Stimulated activated effector memory CD8-positive, alpha-beta T cell treated with anti-CD3 and anti-CD28 coated beads, Interleukin-12 subunit alpha, Interleukin-12 subunit beta, amount 100 ng/mL, for 72 hours (primary cell): ENCODE data around the gene MRPL20.
"Not testable (repeated sequence)": the region's sequence is repeated elsewhere in the genome, so short reads cannot be mapped to it uniquely, and the experiment has no call there.

ENCODE experiments used
- ATAC-seq: fragments of 150-1000 bp; cut with Tn5 transposase; 2 replicates; pipeline ENCODE4 v1.10.0; 2021
- DNase-seq, 2 donors: peaks; one replicate each; pipeline ENCODE4 v3.0.0; 2021 to 2022; ENCODE audit warnings: low spot score in 2 of 2
- H3K27ac Mint-ChIP-seq: one replicate; pipeline ENCODE4 v1.8.0; 2022; ENCODE audit warnings: mild to moderate bottlenecking, mixed read lengths
- H3K36me3 Mint-ChIP-seq: one replicate; pipeline ENCODE4 v1.8.0; 2022; ENCODE audit warnings: mild to moderate bottlenecking, mixed read lengths
- H3K4me1 Mint-ChIP-seq: one replicate; pipeline ENCODE4 v1.8.0; 2022; ENCODE audit warnings: mixed read lengths
- H3K4me3 Mint-ChIP-seq: one replicate; pipeline ENCODE4 v1.8.0; 2022; ENCODE audit warnings: mild to moderate bottlenecking, mixed read lengths
- H3K9me3 Mint-ChIP-seq: one replicate; pipeline ENCODE4 v1.8.0; 2022; ENCODE audit warnings: mixed read lengths

Gene MRPL20

GRCh38 chr1:1373815-1374588, 33.1 kb downstream of the MRPL20 start:
- peaks cover 13% of the 10 kb centered on the region for H3K36me3 Mint-ChIP-seq
- ATAC-seq (no peak), DNase-seq (no peak)
- no peaks in the 10 kb centered on the region for H3K9me3 Mint-ChIP-seq
- peaks cover 20% of the 10 kb centered on the region for H3K4me1 Mint-ChIP-seq
- peak overlapping the region; percentile 85 for H3K4me3 Mint-ChIP-seq
- H3K27ac Mint-ChIP-seq: peak overlapping the region; percentile 96

GRCh38 chr1:1373051-1373814, 33.9 kb downstream of the MRPL20 start:
- Mint-ChIP-seq H3K36me3 (peaks cover 13% of the 10 kb centered on the region), H3K9me3 (no peaks in the 10 kb centered on the region), H3K4me1 (peaks cover 20% of the 10 kb centered on the region), H3K27ac (peak overlapping the region; percentile 96), H3K4me3 (peak overlapping the region; percentile 85)
- no peak for DNase-seq
- ATAC-seq: no peak

GRCh38 chr1:1371746-1372711, 35.1 kb downstream of the MRPL20 start:
- DNase-seq (peak; percentile 89 to 94), ATAC-seq (peak; percentile 59)
- Mint-ChIP-seq H3K9me3 (no peaks in the 10 kb centered on the region), H3K4me1 (peaks cover 20% of the 10 kb centered on the region), H3K27ac (no peak overlapping the region), H3K4me3 (peak overlapping the region; percentile 29), H3K36me3 (peaks cover 13% of the 10 kb centered on the region)

DNA sequence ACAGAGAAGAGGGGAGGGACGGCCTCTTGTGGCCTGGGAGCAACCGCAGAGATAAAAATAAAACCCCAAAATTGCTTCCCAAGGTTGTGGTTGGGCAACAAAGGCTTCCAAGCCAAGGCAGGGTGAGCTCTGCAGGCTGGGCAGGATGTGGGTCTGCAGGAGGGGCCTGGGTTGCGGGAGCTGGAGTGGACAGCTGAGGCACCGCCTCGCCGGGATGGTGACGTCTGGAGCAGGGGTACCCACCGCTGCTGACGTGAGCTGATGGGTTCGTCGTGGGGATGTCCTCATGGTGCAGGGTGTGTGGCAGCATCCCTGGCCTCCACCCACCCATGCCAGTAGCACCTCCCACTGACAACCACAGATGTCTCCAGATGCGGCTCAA, 35.7 kb downstream of the MRPL20 start:
- DNase-seq (no peak), ATAC-seq (peak; percentile 14)
- H3K9me3 Mint-ChIP-seq: no peaks in the 10 kb centered on the region
- peaks cover 16% of the 10 kb centered on the region for H3K4me1 Mint-ChIP-seq
- H3K27ac Mint-ChIP-seq: no peak overlapping the region
- peaks cover 13% of the 10 kb centered on the region for H3K36me3 Mint-ChIP-seq
- peak overlapping the region; percentile 29 for H3K4me3 Mint-ChIP-seq

- peak overlapping the region; percentile 29 for H3K4me3 Mint-ChIP-seq
- H3K27ac Mint-ChIP-seq: no peak overlapping the region
- peaks cover 13% of the 10 kb centered on the region for H3K4me1 Mint-ChIP-seq
- H3K36me3 Mint-ChIP-seq: peaks cover 13% of the 10 kb centered on the region
- DNase-seq (no peak), ATAC-seq (no peak)
- no peaks in the 10 kb centered on the region for H3K9me3 Mint-ChIP-seq
Observed at GRCh38 chr1:1370771-1371300, 36.3 kb downstream of the MRPL20 start.

GRCh38 chr1:1370094-1370493, 37.0 kb downstream of the MRPL20 start:
- ATAC-seq, H3K4me3 Mint-ChIP-seq, H3K27ac Mint-ChIP-seq: not testable (repeated sequence)

GRCh38 chr1:1367315-1367714, 39.8 kb downstream of the MRPL20 start:
- ATAC-seq (no peak), DNase-seq (no peak)
- Mint-ChIP-seq H3K4me1 (peaks cover 5% of the 10 kb centered on the region), H3K9me3 (no peaks in the 10 kb centered on the region), H3K4me3 (no peak overlapping the region), H3K27ac (no peak overlapping the region), H3K36me3 (peaks cover 5% of the 10 kb centered on the region)

More at GRCh38 chr1:1370094-1370493, 37.0 kb downstream of the MRPL20 start:
- not testable (repeated sequence) for H3K36me3 Mint-ChIP-seq, DNase-seq, H3K9me3 Mint-ChIP-seq
- peaks cover 13% of the 10 kb centered on the region for H3K4me1 Mint-ChIP-seq

DNA sequence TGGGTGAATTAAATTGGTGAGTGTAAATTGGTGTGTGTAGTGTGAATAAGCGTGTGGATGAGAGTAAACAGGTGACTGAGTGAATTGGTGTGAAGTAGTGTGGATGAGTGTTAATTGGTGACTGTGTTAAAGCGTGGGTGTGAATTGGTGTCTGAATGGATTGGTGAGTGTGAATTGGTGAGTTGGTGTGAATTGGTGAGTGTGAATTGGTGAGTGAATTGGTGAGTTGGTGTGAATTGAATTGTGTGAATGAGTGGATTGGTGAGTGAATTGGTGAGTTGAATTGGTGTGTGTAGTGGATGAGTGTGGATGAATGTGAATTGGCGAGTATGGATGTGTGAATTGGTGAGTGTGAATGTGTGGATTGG, 40.4 kb downstream of the MRPL20 start:
- Mint-ChIP-seq H3K4me1 (no peaks in the 10 kb centered on the region), H3K4me3 (no peak overlapping the region), H3K9me3 (no peaks in the 10 kb centered on the region), H3K36me3 (no peaks in the 10 kb centered on the region), H3K27ac (no peak overlapping the region)
- DNase-seq: no peak
- ATAC-seq: no peak

DNA sequence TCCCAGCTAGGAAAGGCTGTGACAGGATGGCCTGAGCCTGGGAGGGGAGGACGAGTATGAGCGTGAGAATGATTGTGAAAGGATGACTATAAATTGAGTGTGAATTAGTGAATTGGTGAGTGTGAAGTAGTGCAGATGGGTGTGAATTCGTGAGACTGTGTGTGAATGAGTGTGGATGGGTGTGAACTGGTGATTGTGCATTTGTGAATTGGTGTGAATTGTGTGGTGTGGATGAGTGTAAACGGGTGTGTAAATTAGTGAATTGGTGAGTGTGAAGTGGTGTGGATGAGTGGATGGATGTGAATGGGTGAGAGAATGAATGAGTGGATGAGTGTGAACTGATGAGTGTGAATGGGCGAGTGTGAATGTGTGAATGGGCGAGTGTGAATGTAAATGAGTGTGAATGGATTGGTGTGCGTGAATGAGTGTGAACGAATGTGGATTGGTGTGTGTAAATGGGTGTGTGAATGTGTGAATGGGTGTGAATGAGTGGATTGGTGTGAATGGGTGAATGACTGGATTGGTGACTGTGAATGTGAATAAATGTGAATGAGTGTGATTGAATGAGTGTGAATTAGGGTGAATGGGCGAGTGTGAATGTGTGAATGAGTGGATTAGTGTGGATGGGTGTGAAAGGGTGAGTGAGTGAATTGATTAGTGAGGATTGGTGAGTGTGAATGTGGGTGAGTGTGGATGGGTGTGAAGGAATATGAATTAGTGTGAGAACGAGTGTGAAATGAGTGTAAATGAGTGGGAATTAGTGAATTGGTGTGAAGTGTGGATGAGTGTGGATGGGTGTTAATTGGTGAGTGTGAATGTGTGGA, 41.0 kb downstream of the MRPL20 start:
- Mint-ChIP-seq H3K4me3 (no peak overlapping the region), H3K27ac (no peak overlapping the region), H3K9me3 (no peaks in the 10 kb centered on the region), H3K4me1 (no peaks in the 10 kb centered on the region), H3K36me3 (no peaks in the 10 kb centered on the region)
- ATAC-seq (no peak), DNase-seq (no peak)

DNA sequence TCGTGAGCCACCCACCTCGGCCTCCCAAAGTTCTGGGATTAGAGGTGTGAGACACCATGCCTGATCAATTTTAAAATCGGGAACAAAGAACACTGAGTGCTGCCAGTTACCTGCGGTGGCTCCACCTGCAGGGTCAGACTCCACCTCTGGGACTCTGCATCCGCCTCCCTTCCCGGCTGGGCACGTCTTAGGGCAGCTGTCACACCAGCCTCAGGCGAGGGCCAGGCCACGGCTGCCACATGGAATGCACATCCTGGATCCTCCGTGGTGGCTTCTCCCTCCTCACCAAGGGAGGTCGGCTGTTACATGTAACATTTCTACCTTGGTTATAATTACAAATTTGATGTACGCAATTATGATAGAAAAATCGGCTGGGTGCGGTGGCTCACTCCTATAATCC, 42.8 kb downstream of the MRPL20 start:
- Mint-ChIP-seq H3K4me1 (no peaks in the 10 kb centered on the region), H3K27ac (no peak overlapping the region), H3K9me3 (no peaks in the 10 kb centered on the region), H3K4me3 (no peak overlapping the region), H3K36me3 (no peaks in the 10 kb centered on the region)
- no peak for DNase-seq
- ATAC-seq: no peak

GRCh38 chr1:1361982-1362423, 45.1 kb downstream of the MRPL20 start:
- H3K9me3 Mint-ChIP-seq: no peaks in the 10 kb centered on the region
- ATAC-seq (no peak), DNase-seq (no peak)
- H3K36me3 Mint-ChIP-seq: no peaks in the 10 kb centered on the region
- H3K4me1 Mint-ChIP-seq: peaks cover 5% of the 10 kb centered on the region
- no peak overlapping the region for H3K27ac Mint-ChIP-seq
- no peak overlapping the region for H3K4me3 Mint-ChIP-seq

- DNase-seq: no peak
Observed at GRCh38 chr1:1361233-1361981, 45.7 kb downstream of the MRPL20 start.

DNA sequence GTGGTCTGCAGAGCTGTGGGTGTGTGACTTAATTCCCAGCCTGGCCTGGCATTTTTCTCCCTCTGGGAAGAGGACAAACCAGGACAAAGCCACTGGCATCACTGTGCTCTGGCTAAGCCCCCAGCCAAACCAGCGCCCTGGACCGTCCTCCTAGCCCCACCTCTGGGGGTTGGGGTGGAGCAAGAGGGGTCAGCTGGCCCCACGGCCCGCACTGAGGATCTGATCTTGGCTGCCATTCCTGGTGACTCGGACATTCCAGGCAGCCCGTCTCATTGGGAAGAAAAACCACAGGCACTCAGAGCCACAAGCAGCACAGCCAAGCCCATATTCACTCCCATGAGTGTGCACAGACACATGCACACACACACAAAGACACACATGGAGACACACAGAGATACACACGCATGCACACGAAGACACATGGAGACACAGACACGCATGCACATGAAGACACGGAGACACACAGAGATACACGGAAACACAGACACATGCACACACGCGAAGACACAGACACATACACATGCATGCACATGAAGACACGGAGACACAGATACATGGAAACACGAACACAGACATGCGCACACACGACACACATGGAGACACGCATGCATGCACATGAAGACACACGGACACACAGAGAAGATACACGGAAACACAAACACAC, 46.5 kb downstream of the MRPL20 start:
- Mint-ChIP-seq H3K9me3 (no peaks in the 10 kb centered on the region), H3K4me3 (no peak overlapping the region), H3K36me3 (no peaks in the 10 kb centered on the region), H3K27ac (no peak overlapping the region), H3K4me1 (peaks cover 5% of the 10 kb centered on the region)
- ATAC-seq (no peak), DNase-seq (no peak)

More at GRCh38 chr1:1361233-1361981, 45.7 kb downstream of the MRPL20 start:
- Mint-ChIP-seq H3K9me3 (no peaks in the 10 kb centered on the region), H3K27ac (no peak overlapping the region), H3K4me1 (peaks cover 5% of the 10 kb centered on the region), H3K36me3 (no peaks in the 10 kb centered on the region), H3K4me3 (no peak overlapping the region)
- no peak for ATAC-seq
